ENCODE results near the gene PLEK. TPM values are rescaled to one million over a fixed set of nuclear protein-coding genes. Genes with fewer than 3 reads are reported as not detected.
"Not testable (repeated sequence)": the region's sequence is repeated elsewhere in the genome, so short reads cannot be mapped to it uniquely, and the experiment has no call there.

Gene PLEK
- polyA plus RNA-seq, 12 donors: 4.1 to 14.0 (median 5.3) TPM; not detected in 2

DNA sequence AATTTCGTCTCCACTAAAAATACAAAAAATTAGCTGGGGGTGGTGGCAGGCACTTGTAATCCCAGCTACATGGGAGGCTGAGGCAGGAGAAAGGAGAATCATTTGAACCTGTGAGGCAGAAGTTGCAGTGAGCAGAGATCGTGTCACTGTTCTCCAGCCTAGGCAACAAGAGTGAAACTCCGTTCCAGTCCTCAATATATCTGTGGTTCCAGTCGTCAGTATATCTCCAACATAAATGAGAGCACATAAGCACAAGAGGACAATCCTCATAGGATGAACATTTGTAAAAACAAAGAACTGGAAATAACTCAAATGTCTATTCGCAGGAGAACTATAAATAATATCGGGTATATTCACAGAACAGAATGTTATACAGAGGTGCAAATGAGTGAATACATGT, 13.1 kb upstream of the PLEK start:
- DNase-seq: no peak

DNA sequence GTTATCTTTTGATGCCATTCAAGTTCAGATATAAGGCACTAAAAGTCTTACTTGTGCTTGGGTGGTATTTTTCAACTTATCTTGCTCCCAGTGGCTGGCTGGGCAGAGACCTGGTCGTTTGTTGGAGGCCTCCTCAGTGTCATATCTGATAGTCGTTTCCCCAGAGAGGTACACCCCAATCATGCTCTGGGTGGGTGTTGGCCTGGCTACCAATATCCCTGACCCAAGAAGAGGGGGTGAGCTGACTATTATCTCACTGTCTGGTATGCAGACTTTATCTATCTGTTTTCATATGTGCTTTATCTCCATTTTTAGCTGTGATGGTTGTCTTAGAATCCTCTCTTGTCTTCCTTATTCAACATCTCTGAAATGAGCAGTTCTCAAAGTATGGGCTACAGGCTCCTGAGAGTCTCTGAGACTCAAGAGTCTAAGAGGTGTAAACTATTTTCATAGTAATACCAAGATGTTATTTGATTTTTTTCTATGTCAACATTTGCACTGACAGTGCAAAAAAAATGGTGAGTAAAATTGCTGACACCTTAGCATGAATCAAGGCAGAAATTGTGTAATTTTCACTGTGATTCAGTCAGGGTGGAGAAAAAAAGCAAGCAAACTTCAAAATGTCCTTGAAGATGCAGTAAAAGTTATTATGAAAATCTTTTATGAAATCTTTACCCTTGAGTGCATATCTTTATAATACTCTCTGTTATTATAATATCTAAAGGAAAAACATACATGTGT, 12.3 kb upstream of the PLEK start:
- no peak for DNase-seq

DNA sequence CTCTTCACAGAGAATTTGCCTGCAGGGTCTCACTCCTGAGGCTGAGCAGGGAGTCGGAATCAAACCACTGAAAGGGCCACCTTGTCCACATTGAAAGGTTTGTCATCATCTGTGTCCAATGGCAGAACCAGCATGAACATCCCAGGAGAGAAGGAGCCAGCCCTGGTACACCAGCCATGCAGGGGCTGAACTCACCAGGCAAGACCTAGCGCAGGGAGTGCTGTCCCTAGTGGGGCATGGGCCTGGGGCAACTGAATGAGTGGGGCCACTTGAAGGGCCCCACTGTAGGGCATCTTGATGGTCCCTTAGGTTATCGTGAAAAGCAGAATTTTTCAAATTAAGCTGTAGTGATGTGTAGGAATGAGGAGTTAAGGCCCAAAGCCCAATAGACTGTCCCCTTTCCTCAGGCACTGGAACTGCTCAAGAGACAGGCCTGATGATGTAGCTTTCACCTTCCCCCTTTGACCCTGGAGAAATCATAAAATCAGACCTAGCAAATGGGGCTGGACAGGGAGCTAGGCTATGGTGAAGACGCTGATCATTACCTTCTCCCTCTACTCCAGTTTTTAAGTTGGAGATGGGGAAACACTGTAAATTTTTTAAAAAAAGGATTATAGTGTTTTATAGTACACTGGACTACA, 8.4 kb upstream of the PLEK start:
- no peak for DNase-seq

DNA sequence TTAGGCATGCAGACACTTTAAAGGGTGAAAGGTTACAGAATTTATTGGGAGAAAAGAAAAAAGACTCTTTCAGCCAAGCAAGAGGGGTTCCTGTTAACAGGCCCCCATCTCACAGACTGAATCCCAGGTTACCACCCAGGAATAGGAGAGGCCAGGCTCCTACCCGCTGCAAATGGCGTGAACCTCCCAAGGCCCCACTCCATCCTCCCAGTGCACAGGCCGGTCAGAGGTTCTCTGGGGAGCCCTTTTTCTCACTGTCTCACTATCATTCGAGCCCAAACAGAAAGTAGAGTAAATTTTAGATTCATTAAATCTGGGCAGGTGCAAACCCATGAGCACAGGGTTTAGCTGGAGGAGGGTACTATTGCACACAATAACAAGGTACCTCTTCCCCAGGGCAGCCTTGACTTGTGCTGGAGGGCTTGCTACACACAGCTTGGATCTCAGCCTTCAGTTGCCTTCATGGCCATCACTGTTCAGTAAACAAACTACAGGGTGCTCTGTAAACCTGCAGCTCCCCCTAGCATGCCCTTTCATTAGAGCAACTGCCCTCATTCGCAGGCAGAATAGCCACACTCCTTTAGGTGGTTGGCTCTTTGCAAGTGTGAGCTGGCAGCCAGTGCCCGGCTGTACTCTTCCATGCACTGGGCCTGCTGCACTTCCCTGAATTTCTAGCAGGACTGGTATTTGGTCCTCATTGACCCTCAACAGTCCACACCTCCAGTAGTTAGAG, 7.3 kb upstream of the PLEK start:
- DNase-seq: no peak

DNA sequence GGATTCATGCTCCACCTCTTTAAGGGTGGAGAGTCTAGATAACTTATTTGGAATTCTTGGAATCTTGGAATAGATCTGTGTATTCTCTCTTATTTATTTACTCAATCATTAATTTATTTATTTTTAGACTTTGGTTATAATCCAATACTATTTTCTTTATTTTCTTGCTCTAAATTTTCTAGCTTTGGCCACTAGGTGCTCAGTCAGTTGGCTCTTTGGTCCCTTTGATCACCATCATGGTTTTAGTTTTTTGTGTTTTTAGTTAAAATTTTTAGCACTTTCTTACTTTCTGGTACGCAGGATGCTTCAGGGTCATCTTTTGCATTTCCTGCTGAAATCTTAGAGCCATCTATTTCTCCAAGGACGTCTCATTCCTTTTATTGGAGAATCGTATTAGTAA, 5.2 kb upstream of the PLEK start:
- DNase-seq: no peak

DNA sequence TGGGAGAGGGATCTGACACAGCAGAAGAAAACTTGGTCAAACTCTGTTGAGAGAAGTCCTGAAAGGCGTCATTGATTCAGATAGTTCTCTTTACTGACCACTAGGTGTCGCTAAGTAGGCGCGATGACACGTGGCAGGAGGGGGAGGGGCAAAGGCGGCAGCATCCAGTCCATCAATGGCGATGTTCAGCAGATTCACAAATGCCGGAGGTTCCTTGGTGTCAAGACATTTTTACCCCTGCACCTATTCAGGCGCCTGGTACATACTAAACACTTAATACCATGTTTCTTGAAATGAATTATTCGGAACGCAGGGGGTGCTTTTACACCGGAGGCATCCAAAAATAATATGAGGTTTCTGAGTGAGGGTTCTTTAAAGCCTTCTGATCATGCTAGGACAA, 3.0 kb upstream of the PLEK start:
- peak; percentile 46 for DNase-seq

DNA sequence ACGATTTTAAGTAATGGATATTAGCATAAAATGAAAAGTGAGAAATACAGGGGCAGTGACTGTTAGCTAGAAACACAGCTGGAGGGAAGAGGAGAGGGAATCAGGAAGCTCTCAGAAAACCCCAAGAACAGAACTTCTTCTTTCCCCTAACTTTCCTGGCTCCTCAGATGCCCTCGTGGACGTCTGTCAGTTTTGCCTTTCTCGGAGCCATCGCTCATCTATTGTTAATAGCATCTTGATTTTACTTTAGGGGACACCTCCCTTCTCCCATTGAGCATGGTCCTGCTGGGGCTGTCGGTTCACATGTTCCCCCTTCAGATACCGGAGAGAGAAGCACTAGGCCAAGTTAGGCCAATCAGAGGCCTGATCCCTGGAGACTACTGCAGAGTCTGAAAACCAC, 2.3 kb upstream of the PLEK start:
- no peak for DNase-seq

DNA sequence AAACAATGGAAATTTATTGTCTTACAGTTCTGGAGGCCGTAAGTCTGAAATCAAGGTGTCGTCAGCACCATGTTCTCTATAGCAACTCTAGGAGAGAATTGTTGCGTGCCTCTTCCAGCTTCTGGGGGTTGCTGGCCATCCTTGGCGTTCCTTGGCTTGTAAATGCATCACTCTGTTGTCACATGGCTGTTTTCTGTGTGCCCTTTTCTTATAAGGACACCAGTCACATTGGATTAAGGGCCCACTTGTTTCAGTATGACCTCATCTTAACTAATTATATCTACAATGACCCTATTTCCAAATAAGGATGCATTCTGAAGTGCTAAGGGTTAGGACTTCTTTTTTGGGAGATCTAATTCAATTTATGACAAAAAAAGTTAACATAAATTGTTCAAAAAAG, 1.4 kb upstream of the PLEK start:
- DNase-seq: no peak

DNA sequence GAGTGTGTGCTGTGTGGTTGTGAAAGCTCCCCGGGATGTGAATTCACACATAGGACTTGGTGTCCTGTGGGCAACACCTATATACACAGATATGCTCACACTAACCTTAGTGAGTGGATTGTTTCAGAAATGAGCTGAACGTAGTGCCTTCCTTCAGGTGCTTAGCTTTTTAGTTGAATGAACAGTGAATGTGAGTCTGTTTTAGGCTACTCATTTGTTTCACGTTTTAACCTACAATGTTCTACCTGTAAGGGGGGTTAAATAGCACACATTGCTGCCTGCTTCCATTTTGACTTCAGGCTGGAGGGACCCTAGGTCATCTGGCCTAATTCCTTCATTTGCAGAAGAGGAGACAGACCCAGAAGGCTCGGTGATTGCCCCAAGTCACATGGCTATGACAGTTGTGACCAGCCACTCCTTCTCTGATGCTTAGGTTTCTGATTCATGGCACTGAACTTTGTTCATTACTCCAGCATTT, 1.0 kb downstream of the PLEK start:
- DNase-seq: no peak

DNA sequence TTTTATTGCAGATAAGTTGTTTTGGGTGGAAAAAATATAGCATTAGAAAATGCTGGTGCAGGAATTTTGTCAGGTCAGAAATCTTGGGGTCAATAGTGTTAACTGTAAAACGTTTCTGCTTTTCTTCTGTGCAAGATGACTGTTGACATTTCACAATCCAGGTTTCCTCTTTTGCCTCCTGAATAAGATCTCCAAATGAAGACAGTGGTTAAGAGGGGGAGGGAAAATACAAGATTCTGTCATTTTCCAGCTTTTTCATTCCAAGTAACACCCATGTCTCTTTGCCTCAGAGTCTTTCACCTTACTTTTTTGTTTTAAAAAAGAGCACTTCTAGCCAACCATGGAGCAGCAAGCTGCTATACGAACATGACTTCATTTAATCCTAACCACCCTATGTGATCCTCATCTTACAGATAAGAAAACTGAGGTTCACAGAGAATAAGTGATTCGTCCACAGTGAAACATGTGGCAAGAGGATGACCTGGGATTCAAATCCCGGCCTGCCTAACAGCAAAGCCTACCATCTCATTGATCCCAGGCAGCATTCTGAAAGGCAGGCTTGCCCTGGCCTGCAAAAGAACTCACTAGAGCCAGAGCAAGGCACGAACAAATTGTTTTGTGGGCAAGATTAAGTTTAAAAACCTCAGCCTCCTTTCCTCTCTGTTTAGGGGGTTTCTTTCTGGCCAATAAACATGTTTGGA, 3.0 kb downstream of the PLEK start:
- no peak for DNase-seq

DNA sequence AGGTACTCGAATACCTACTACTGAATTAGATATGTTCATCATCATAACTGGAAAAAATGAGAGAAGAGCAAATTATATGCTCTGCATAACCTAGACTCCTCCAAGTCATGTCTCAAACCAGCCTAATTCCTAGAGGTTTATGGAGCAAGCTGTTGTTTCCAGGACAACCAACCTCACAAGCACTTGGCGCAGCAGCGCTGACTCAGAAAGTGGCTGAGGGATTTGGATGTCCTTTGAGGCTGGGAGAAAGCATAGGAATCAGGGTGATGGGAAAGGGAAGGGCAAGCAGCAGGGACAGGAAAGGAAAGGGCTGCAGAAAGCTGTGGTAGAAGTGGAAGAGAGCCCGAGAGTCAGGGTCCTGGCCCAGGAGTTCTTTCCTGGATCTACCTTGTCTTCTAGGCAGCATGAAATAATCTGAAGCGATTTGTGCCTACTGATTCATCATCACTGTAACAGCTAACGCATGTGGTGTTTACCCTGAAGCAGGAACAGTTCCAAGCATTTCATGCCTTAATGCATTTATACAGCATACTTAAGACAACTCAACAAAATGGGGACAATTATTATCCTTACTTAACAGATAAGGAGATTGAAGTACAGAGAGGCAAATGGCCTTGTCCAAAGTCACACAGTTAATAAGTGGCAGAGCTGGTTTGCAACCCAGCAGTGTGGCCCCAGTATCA, 3.7 kb downstream of the PLEK start:
- DNase-seq: no peak

DNA sequence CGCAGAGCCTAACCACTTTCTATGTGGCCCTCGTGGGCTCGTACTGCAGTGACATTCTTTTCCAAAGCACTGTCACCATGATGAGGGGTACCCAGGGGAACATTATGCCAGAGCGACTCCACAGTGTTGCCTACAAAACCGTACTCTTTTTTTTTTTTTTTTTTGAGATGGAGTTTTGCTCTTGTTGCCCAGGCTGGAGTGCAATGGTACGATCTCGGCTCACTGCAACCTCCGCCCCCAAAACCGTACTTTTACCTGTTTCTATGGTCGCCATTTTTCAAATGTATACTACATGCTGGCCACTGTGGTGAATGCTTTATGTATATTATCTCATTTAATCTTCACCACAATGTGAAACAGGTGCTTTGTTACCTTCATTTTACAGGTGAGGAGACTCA, 4.3 kb downstream of the PLEK start:
- no peak for DNase-seq

DNA sequence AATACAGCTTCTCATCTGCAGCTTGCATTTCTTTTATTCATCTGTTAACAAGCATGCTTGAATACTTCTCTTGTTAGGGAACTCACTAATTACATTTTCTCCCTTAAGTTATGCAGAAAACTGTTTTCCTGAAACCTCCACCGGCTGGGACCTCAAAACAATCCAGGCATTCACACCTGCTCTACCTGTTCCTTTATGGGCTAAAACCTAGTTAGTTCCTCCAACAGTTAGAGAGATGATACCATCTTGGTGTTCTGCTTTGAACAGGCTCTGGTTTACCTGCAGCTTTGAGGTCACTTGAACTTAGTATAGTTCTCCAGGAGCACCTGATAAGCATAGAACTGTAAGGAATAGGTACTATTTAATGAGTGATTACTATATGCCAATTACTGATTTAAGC, 6.1 kb downstream of the PLEK start:
- no peak for DNase-seq

DNA sequence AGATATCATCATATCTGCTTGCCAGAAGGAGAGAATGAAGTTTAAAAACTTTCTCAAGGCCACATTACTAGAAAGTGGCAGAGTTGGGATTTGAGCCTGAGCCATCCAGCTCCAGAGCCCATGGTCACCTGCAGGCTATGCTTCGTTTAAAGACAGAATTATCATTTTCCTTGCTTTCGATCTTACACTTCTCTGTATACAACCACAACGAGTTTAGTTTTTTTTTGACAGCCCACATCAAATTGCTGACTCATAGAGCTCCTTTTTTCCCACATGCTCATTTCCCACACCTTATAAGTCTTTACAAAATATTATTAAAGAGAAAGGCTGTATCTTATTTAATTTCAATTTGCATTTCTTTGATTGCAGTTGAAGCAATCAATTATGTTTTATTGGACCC, 6.5 kb downstream of the PLEK start:
- no peak for DNase-seq

DNA sequence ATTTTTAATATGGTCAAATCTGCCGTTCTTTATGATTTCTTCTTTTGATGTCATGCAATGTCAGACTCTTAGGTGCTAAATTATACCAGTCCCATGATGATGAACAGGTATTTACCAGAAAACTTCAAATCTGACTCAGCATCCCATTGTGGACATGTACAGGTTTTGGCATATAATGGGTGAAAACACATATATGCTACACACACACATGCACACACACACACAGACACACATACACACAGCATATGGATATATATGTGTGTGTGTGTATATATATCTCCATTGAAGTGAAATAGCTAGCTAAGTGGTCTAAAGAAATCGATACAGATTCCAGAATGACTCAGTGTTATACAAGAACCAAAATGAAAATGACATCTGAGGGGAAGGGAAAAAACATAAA, 7.4 kb downstream of the PLEK start:
- DNase-seq: no peak

DNA sequence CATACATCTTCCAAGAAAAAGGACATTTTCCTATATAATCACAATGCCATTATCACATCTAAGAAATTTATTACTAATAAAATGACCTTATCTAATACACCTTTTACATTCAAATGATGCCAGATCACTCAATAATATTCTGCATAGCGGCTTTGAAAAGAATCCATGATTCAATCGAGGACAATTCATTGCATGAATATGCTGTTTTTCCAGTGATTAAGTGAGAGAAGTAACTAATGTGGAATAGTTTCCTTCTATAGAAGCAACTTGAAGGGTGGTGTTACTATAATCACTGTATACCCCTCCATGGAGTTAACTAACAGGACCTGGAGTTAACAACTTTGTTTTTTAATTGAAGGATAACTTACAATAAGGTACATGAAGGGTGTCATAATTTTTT, 9.1 kb downstream of the PLEK start:
- DNase-seq: no peak

DNA sequence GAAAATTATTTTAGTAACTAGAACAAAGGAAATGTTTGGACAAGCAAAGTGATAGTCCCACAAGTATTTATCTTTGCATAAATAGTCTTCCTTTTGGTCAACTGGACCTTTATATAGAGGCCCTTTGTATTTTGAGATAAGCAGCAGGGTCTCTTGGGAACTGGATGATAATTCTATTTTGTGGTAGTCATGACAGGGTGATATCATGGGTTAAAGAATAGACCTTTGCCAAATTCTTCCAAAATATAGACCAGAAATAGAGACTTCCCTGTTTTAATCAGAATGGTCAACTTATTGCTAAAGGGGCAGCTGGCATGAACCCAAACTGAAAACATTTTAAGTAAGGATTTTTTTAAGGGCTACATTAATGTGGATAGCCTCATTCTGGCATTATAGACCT, 10.5 kb downstream of the PLEK start:
- no peak for DNase-seq

DNA sequence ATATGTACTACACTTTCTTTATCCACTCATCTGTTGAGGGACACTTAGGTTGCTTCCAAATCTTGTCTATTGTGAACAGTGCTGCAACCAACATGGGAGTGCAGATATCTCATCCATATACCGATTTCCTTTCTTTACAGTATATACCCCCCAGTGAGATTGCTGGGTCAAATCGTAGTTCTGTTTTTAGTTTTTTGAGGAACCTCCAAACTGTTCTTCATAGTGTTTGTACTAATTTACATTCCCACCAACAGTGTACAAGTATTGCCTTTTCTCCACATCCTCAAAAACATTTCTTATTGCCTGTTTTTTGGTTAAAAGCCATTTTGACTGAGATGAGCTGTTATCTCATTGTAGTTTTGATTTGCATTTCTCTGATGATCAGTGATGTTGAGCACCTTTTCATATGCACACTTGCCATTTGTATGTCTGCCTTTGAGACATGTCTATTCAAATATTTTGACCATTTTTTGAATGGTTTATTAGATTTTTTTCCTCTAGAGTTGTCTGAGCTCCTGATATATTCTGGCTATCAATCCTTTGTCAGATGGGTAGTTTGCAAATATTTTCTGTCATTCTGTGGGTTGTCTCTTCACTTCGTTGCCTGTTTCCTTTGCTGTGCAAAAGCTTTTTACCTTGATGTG, 12.2 kb downstream of the PLEK start:
- no peak for DNase-seq

DNA sequence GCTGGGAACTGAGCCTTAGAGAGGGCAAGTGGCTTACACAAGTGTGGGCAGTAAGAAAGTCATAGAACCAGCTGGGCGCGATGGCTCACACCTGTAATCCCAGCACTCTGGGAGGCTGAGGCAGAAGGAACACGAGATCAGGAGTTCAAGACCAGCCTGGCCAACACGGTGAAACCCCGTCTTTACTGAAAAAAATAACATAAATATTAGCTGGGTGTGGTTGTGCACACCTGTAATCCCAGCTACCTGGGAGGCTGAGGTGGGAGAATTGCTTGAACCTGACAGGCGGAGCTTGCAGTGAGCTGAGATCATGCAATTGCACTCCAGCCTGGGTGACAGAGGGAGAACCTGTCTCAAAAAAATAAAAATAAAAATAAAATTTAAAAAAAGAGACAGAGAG, 13.7 kb downstream of the PLEK start:
- not testable (repeated sequence) for DNase-seq

DNA sequence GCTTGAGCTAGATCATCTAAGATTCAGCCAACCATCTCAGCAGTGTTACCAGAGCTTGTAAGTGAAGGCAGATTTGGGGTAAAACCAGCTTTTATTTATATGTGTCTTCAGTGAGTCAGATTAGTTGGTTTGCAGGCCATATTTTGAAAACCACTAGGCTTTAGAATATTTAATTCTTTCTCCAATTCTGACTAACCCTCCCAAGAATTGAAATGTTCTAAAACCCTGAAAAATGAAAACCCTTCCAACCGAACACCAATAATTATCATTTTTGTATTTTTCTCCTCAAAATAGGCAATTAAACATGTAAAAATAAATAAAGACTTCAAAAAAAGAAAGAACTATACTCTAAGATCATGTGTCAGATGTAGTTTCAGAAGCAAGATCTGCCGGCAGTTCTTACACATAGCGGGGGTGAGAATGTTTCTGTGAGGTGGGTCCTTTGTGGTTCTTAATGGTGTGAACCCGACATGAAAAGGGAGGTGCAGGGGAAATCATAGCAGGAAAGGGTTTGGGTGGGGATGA, 14.2 kb downstream of the PLEK start:
- DNase-seq: no peak

DNA sequence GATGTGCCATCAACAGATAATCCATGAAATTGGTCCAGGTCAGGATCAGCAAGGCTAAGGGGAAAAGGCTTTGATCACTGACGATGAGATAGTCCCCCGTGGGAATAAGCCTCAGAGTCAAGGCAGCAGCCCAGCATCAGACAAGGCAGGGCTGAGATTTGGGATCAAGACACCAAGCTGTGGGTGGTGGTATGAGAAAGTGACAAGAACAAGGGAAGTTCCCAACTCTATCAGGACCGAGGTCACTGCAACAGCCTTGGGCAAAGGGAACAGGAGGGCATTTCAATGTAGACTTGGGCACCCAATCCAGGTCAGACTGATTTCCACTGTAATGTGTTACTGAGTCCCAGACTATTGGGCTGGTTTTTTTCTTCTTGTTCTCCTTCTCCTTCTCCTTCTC, 18.7 kb downstream of the PLEK start:
- no peak for DNase-seq
